ENCODE results near the gene MDGA2. TPM values are rescaled to one million over a fixed set of nuclear protein-coding genes. Genes with fewer than 3 reads are reported as not detected.
A peak's percentile ranks its signal among the peaks of the same experiment; 100 is the strongest.

The MDGA2 gene
- total RNA-seq, 1 donor: not detected

DNA sequence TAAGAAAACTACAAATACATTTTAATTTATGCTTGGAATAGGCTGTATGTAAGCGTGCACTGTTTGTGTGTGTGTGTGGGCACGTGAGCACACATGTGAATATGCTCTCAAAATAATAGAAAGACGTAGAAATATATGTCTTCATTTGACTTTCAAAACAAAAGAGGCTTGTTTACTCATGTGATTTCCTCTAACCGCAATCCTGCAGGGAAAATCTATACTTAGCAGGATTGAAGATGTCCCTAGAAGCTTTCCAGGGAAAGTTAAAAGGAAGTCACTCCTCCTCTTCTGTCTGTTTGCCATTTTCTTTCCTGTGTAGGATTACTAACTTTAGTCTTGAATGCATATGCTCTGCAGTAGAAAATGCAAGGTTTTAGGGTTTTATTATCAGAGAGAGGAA lies 404.7 kb downstream of the MDGA2 start:
- no peak overlapping the region for H3K4me3 ChIP-seq (ENCODE audit: low read depth, low read length)
- DNase-seq (ENCODE audit: low read depth): no peak
- no peak for TF ChIP-seq CTCF (IDR thresholded peaks at IDR 0.05; ENCODE audit: insufficient read depth, low read length)

DNA sequence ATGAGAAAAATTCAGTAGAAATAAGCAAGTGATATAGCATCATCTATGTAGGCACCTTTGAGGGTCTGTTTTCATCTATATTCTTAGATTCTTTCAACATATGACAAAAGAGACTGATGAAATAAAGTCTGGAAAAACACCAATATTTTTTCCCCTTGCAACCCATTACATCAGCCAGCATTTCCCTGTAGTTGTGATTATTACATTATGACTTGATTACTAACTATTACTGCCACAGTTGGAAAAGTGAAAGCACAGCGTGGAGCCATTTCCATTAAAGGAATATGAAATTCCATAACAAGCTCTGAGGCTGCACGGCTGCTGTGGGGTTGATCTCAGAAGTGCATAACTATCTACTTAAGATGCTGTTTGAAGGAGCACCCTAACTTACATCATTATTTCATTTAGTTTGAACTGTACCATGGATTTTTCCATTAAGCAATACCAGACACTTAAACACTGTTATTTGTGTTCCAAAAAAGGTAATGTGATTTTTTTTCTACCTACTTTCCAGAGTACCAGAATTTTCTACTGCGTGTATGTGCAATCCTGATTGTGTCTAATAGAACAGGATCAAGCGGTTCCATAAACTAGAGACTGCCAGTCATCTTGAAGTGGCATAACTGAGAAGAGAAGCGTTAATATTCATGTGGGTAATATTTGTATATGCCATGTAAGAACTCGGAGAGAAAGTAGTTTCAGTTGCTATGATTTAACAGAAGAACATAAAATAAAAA lies 405.5 kb downstream of the MDGA2 start:
- TF ChIP-seq CTCF (IDR thresholded peaks at IDR 0.05; ENCODE audit: insufficient read depth, low read length): no peak
- no peak overlapping the region for H3K4me3 ChIP-seq (ENCODE audit: low read depth, low read length)
- DNase-seq (ENCODE audit: low read depth): peak; percentile 4

DNA sequence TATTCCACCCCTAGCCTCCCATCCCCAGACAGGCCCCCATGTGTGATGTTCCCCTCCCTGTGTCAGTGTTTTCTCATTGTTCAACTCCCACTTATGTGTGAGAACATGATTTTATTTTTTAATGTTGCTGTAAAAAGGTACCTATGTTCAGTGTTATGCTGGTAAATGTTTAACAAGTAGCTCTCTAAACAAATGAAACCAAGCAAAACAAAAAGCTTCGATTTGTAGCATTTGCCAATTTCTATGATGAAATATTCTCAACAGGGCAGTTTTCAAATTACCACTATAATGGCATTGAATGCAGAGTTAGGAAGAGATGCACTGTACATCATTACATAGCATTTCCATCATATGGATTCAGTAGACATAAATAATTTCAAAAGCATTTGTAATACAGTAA lies 410.6 kb downstream of the MDGA2 start:
- H3K4me3 ChIP-seq (ENCODE audit: low read depth, low read length): no peak overlapping the region
- TF ChIP-seq CTCF (IDR thresholded peaks at IDR 0.05; ENCODE audit: insufficient read depth, low read length): no peak
- no peak for DNase-seq (ENCODE audit: low read depth)

DNA sequence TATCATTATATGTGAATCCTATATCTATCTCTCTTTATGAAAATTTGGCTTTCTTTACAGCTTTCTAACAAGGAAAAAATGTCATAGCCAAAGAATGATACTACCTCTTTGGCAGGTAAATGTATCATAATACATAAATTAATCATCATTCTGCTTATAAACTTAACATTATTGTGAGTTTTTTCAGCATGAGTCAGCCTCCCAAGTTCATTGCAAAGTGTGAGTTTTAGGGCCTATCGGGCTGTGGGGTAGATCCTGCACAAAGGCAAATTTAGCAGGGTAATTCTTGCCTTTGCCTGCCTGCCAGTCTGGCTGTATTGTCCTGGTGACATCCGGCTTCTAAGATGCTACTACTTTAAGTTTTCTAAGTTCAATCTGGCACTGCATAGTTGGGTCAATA lies 412.6 kb downstream of the MDGA2 start:
- TF ChIP-seq CTCF (IDR thresholded peaks at IDR 0.05; ENCODE audit: insufficient read depth, low read length): no peak
- H3K4me3 ChIP-seq (ENCODE audit: low read depth, low read length): no peak overlapping the region
- no peak for DNase-seq (ENCODE audit: low read depth)

- TF ChIP-seq CTCF (IDR thresholded peaks at IDR 0.05; ENCODE audit: insufficient read depth, low read length): no peak
- H3K4me3 ChIP-seq (ENCODE audit: low read depth, low read length): no peak overlapping the region
- DNase-seq (ENCODE audit: low read depth): no peak
Observed at GRCh38 chr14:47261350-47261749, 414.1 kb downstream of the MDGA2 start.

- TF ChIP-seq CTCF (IDR thresholded peaks at IDR 0.05; ENCODE audit: insufficient read depth, low read length): no peak
- no peak for DNase-seq (ENCODE audit: low read depth)
- no peak overlapping the region for H3K4me3 ChIP-seq (ENCODE audit: low read depth, low read length)
Observed at GRCh38 chr14:47259796-47260195, 415.6 kb downstream of the MDGA2 start.

- H3K4me3 ChIP-seq (ENCODE audit: low read depth, low read length): no peak overlapping the region
- no peak for TF ChIP-seq CTCF (IDR thresholded peaks at IDR 0.05; ENCODE audit: insufficient read depth, low read length)
- DNase-seq (ENCODE audit: low read depth): no peak
Observed at GRCh38 chr14:47257013-47257412, 418.4 kb downstream of the MDGA2 start.

All from fibroblast of the aortic adventitia (primary cell).